Loucy (cell line): ENCODE data around the gene ALKAL2.

ENCODE experiments used
- H2AFZ ChIP-seq: fragments of 200-600 bp; sonication (generic); 2 replicates; pipeline ENCODE4 v1.6.0; 2016; ENCODE audit warnings: antibody characterized with exemption, mild to moderate bottlenecking, low read length, moderate library complexity
- H3F3A ChIP-seq: fragments of 200-600 bp; 2 replicates; pipeline ENCODE4 v1.6.0; 2016; ENCODE audit warnings: antibody characterized with exemption, low read depth, mild to moderate bottlenecking
- H3K27me3 ChIP-seq: fragments of 200-600 bp; sonication (generic); 2 replicates; pipeline ENCODE4 v1.6.1; 2014; ENCODE audit warnings: low read length, mild to moderate bottlenecking; ENCODE audit not compliant: insufficient read depth, poor library complexity, severe bottlenecking
- H3K36me3 ChIP-seq: fragments of 200-600 bp; sonication (generic); 2 replicates; pipeline ENCODE4 v1.6.1; 2016; ENCODE audit warnings: low read length; ENCODE audit not compliant: insufficient read depth
- H3K4me1 ChIP-seq: fragments of 200-600 bp; sonication (generic); 2 replicates; pipeline ENCODE4 v1.5.1; 2014; ENCODE audit warnings: low read length, mild to moderate bottlenecking; ENCODE audit not compliant: insufficient read depth, poor library complexity, severe bottlenecking
- H3K4me2 ChIP-seq: fragments of 200-600 bp; sonication (generic); 2 replicates; pipeline ENCODE4 v1.6.0; 2014; ENCODE audit warnings: antibody characterized with exemption, low read length, low read depth, mild to moderate bottlenecking; ENCODE audit not compliant: poor library complexity, severe bottlenecking
- H3K4me3 ChIP-seq: fragments of 200-600 bp; sonication (generic); 2 replicates; pipeline ENCODE4 v1.5.1; 2014; ENCODE audit warnings: low read length, mild to moderate bottlenecking, mixed read lengths; ENCODE audit not compliant: poor library complexity, severe bottlenecking
- H3K79me2 ChIP-seq: fragments of 200-600 bp; sonication (generic); 2 replicates; pipeline ENCODE4 v1.6.1; 2014; ENCODE audit warnings: low read length; ENCODE audit not compliant: insufficient read depth
- H3K9ac ChIP-seq: fragments of 200-600 bp; sonication (generic); 2 replicates; pipeline ENCODE4 v1.6.0; 2014; ENCODE audit warnings: mild to moderate bottlenecking, low read depth, low read length, moderate library complexity; ENCODE audit not compliant: poor library complexity, severe bottlenecking
- H3K9me2 ChIP-seq: fragments of 200-600 bp; sonication (generic); replicated peaks from 2 replicates; pipeline ENCODE4 v1.6.1; 2016; ENCODE audit warnings: low read depth, low read length, mixed read lengths
- H3K9me3 ChIP-seq: fragments of 200-600 bp; sonication (generic); 2 replicates; pipeline ENCODE4 v1.6.1; 2014; ENCODE audit warnings: mild to moderate bottlenecking, antibody characterized with exemption, low read length, low read depth; ENCODE audit not compliant: insufficient read depth
- H4K20me1 ChIP-seq: fragments of 200-600 bp; sonication (generic); 2 replicates; pipeline ENCODE4 v1.6.0; 2014; ENCODE audit warnings: antibody characterized with exemption, low read length, mild to moderate bottlenecking; ENCODE audit not compliant: insufficient read depth, poor library complexity, severe bottlenecking
- CTCF ChIP-seq: fragments of 200-600 bp; sonication (generic); conservative IDR thresholded peaks from 2 replicates; pipeline ENCODE4 v1.5.1; 2014; ENCODE audit warnings: mild to moderate bottlenecking, antibody characterized with exemption, low read length
- EZH2phosphoT487 ChIP-seq: fragments of 200-600 bp; IDR thresholded peaks from 2 replicates; pipeline ENCODE4 v1.6.1; 2018; ENCODE audit warnings: antibody characterized with exemption, mild to moderate bottlenecking, moderate library complexity, borderline replicate concordance

Gene ALKAL2

GRCh38 chr2:246489-247144 is 41.3 kb downstream of the ALKAL2 start:
- no peaks in the 10 kb centered on the region for H4K20me1 ChIP-seq
- H3K4me2 ChIP-seq: no peak overlapping the region
- no peaks in the 10 kb centered on the region for H3K36me3 ChIP-seq

GRCh38 chr2:244547-244946 is 43.3 kb downstream of the ALKAL2 start:
- no peak overlapping the region for H3K4me2 ChIP-seq
- no peaks in the 10 kb centered on the region for H3K79me2 ChIP-seq
- peaks cover 2% of the 10 kb centered on the region; the same call in 1 of the 2 replicates for H3K9me3 ChIP-seq
- H3K27me3 ChIP-seq: no peaks in the 10 kb centered on the region
- H3K4me1 ChIP-seq: peaks cover 4% of the 10 kb centered on the region
- H4K20me1 ChIP-seq: no peaks in the 10 kb centered on the region
- H3K9me2 ChIP-seq: no peaks in the 10 kb centered on the region
- no peaks in the 10 kb centered on the region for H3F3A ChIP-seq
- no peaks in the 10 kb centered on the region for H3K36me3 ChIP-seq
- H3K4me3 ChIP-seq: no peak overlapping the region
- H3K9ac ChIP-seq: no peak overlapping the region
- no peak overlapping the region for H2AFZ ChIP-seq
- TF ChIP-seq EZH2phosphoT487: no peak
- no peak for TF ChIP-seq CTCF

More at GRCh38 chr2:246489-247144, 41.3 kb downstream of the ALKAL2 start:
- no peaks in the 10 kb centered on the region for H3K9me3 ChIP-seq
- peaks cover 4% of the 10 kb centered on the region for H3K4me1 ChIP-seq
- no peak overlapping the region for H3K4me3 ChIP-seq
- TF ChIP-seq CTCF (peak; percentile 71), EZH2phosphoT487 (no peak)
- H3K27me3 ChIP-seq: no peaks in the 10 kb centered on the region
- no peaks in the 10 kb centered on the region for H3K9me2 ChIP-seq
- no peak overlapping the region for H3K9ac ChIP-seq
- H3F3A ChIP-seq: no peaks in the 10 kb centered on the region
- no peaks in the 10 kb centered on the region for H3K79me2 ChIP-seq
- no peak overlapping the region for H2AFZ ChIP-seq

- no peaks in the 10 kb centered on the region for H3K36me3 ChIP-seq
- H4K20me1 ChIP-seq: no peaks in the 10 kb centered on the region
- H3K79me2 ChIP-seq: no peaks in the 10 kb centered on the region
- TF ChIP-seq EZH2phosphoT487 (no peak), CTCF (no peak)
- H2AFZ ChIP-seq: no peak overlapping the region
- H3F3A ChIP-seq: no peaks in the 10 kb centered on the region
- no peak overlapping the region for H3K4me3 ChIP-seq
- H3K4me2 ChIP-seq: no peak overlapping the region
- H3K27me3 ChIP-seq: no peaks in the 10 kb centered on the region
- H3K9me3 ChIP-seq: peaks cover 2% of the 10 kb centered on the region; the same call in 1 of the 2 replicates
- H3K9me2 ChIP-seq: no peaks in the 10 kb centered on the region
- no peaks in the 10 kb centered on the region for H3K4me1 ChIP-seq
- no peak overlapping the region for H3K9ac ChIP-seq
Measured at GRCh38 chr2:238869-239268, 49.0 kb downstream of the ALKAL2 start.
